ENCODE results near the gene CPN2.

CPN2 gene

DNA sequence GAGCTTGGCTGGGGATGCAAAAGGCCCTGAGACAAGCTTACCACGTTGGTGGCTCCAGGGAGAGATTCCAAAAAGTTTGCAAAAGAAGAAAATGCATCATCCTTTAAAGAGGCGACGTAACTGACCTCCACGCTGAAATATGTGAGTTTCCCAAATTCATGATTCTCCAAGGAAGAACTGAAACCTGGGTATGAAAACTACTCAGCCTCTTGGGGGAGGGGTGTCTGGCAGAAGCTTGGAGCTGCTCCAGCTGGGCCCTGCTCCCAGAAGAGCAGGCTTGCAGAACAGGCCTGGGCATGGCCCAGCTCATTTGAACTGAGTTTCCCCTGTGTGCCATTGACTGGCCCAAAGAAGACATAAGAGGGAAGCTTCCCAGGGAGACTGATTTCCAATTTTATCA is 20.5 kb downstream of the CPN2 start:
- no peak overlapping the region for H3K27ac ChIP-seq (ENCODE audit: low read length)
- no peaks in the 10 kb centered on the region; the same call in 1 of the 2 replicates for H3K4me1 ChIP-seq (ENCODE audit: control insufficient read depth, insufficient read depth, low read length)
- no peak overlapping the region for H3K4me3 ChIP-seq (ENCODE audit: low read length)
- no peaks in the 10 kb centered on the region for H3K36me3 ChIP-seq (ENCODE audit: control insufficient read depth, insufficient read depth, low read length)
- no peaks in the 10 kb centered on the region for H3K9me3 ChIP-seq (ENCODE audit: control insufficient read depth, insufficient read depth, low read length)
- WGBS (ENCODE audit: insufficient coverage, insufficient read length) = no CpG with 5 or more reads among the region's 4 CpGs
- no peak for DNase-seq (ENCODE audit: low read depth, low spot score)
- peaks cover 4% of the 10 kb centered on the region; the same call in 1 of the 2 replicates for H3K27me3 ChIP-seq (ENCODE audit: control insufficient read depth, insufficient read depth, low read length)

DNA sequence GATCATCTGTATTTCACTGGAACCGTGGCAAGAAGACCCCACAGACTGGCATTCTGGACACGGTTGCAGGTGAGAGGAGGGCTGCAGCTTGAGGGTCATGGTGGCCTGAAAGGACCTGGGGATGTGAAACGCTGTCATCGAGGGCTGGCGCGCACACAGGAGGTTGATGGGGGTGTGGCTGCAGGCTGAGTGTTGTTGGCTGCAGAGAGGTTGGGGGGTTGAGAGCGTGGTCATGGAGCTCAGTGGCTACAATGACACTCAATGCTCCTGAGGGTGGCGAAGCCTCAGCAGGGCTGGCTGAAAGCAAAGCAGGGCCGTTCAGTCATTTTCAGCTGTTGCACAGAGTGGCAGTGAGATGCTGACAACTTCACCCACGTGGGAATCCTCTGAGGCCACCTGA is 21.0 kb downstream of the CPN2 start:
- no peak for DNase-seq (ENCODE audit: low read depth, low spot score)
- Histone ChIP-seq H3K27ac (ENCODE audit: low read length) (no peak overlapping the region), H3K4me3 (ENCODE audit: low read length) (no peak overlapping the region), H3K4me1 (ENCODE audit: control insufficient read depth, insufficient read depth, low read length) (no peaks in the 10 kb centered on the region; the same call in 1 of the 2 replicates), H3K9me3 (ENCODE audit: control insufficient read depth, insufficient read depth, low read length) (no peaks in the 10 kb centered on the region), H3K36me3 (ENCODE audit: control insufficient read depth, insufficient read depth, low read length) (no peaks in the 10 kb centered on the region), H3K27me3 (ENCODE audit: control insufficient read depth, insufficient read depth, low read length) (peaks cover 4% of the 10 kb centered on the region; the same call in 1 of the 2 replicates)
- WGBS (ENCODE audit: insufficient coverage, insufficient read length) = no CpG with 5 or more reads among the region's 10 CpGs

DNA sequence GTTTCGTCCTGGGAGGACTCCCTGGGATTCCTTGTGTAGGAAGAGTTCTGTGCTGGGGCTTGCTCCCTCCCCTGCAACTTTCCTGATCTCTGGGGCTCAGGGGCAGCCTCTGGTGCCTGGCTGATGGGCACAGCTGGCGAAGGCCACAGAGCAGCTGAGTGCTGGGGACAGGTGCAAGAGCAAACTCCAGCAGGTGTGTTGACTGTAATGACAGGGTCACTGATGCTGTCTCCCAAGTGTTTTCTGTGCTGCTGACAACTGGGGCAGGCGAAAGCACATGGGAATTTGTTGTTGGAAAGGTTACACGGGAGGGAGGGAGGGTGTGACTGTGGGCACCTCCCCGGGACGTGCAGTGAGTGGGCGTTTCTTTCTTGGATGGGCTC is 21.6 kb downstream of the CPN2 start:
- no peaks in the 10 kb centered on the region; the same call in 1 of the 2 replicates for H3K4me1 ChIP-seq (ENCODE audit: control insufficient read depth, insufficient read depth, low read length)
- H3K27me3 ChIP-seq (ENCODE audit: control insufficient read depth, insufficient read depth, low read length) = peaks cover 4% of the 10 kb centered on the region; the same call in 1 of the 2 replicates
- WGBS (ENCODE audit: insufficient coverage, insufficient read length) = no CpG with 5 or more reads among the region's 7 CpGs
- DNase-seq (ENCODE audit: low read depth, low spot score) = no peak
- H3K4me3 ChIP-seq (ENCODE audit: low read length) = no peak overlapping the region
- H3K9me3 ChIP-seq (ENCODE audit: control insufficient read depth, insufficient read depth, low read length) = no peaks in the 10 kb centered on the region
- H3K27ac ChIP-seq (ENCODE audit: low read length) = no peak overlapping the region
- no peaks in the 10 kb centered on the region for H3K36me3 ChIP-seq (ENCODE audit: control insufficient read depth, insufficient read depth, low read length)

DNA sequence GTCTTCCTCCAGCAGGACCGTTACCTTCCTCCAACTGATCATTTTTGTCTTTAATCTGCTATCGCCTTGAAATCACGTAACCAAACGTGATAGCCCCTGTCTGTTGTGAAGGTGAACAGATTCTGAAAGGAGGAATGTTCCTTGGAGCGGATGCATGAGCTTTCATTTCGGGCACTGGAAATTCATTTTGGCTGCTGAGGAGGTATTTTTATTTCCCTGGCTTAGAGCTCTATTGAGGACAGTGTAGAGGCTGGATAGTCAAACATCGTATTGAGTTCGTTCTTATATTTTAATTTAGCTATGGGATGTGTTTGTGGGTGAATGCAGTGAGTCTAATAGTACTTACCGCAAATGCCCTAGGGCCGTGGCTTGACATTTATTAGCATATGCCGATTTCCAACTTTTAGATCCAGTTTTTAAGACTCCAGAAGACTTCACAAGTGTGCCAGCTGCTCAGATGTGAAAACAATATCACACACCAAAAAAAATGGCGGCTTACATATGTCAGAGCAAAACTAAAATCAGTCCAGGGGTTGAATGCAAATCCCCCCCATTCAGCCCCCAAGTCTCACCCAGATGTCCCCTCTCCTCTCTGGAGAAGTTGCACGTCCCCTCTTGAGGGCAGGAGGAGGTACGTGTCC is 22.1 kb downstream of the CPN2 start:
- H3K4me3 ChIP-seq (ENCODE audit: low read length) = no peak overlapping the region
- no peaks in the 10 kb centered on the region for H3K36me3 ChIP-seq (ENCODE audit: control insufficient read depth, insufficient read depth, low read length)
- no CpG with 5 or more reads among the region's 14 CpGs for WGBS (ENCODE audit: insufficient coverage, insufficient read length)
- no peaks in the 10 kb centered on the region; the same call in 1 of the 2 replicates for H3K4me1 ChIP-seq (ENCODE audit: control insufficient read depth, insufficient read depth, low read length)
- DNase-seq (ENCODE audit: low read depth, low spot score) = no peak
- H3K27me3 ChIP-seq (ENCODE audit: control insufficient read depth, insufficient read depth, low read length) = peaks cover 4% of the 10 kb centered on the region; the same call in 1 of the 2 replicates
- H3K9me3 ChIP-seq (ENCODE audit: control insufficient read depth, insufficient read depth, low read length) = no peaks in the 10 kb centered on the region
- H3K27ac ChIP-seq (ENCODE audit: low read length) = no peak overlapping the region

DNA sequence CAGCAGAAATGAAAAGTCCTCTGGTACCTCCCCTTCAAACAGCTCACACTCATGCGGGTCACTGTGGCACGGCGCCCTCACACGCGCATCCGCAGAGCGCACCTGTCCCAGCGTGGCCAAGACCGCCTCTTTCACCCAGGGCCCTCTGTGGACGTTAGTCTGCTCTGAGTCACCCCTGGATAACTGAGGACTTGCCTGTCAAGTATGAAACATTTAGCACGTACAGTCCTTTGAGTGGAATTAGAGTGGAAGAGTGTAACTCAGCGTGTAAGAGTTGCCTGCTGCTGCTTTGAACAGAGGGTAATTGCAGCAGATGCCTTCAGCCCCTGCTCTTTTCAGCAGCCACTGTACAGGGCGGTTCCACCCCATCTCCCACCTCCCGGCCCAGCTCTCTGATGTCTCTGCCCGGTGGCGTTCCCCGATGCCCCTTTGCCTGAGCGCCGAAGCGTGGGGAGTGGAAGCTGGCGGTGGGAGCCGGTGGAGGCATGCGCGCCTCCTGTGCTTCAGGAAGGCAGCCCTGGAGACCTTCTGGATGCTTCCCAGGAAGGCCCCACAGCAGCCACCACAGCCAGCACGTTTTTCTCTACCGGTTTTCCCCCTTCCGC is 23.0 kb downstream of the CPN2 start:
- Histone ChIP-seq H3K4me1 (ENCODE audit: control insufficient read depth, insufficient read depth, low read length) (no peaks in the 10 kb centered on the region; the same call in 1 of the 2 replicates), H3K27ac (ENCODE audit: low read length) (no peak overlapping the region), H3K4me3 (ENCODE audit: low read length) (no peak overlapping the region), H3K9me3 (ENCODE audit: control insufficient read depth, insufficient read depth, low read length) (no peaks in the 10 kb centered on the region), H3K36me3 (ENCODE audit: control insufficient read depth, insufficient read depth, low read length) (no peaks in the 10 kb centered on the region), H3K27me3 (ENCODE audit: control insufficient read depth, insufficient read depth, low read length) (peaks cover 1% of the 10 kb centered on the region; the same call in 1 of the 2 replicates)
- WGBS (ENCODE audit: insufficient coverage, insufficient read length) = no CpG with 5 or more reads among the region's 27 CpGs
- no peak for DNase-seq (ENCODE audit: low read depth, low spot score)

DNA sequence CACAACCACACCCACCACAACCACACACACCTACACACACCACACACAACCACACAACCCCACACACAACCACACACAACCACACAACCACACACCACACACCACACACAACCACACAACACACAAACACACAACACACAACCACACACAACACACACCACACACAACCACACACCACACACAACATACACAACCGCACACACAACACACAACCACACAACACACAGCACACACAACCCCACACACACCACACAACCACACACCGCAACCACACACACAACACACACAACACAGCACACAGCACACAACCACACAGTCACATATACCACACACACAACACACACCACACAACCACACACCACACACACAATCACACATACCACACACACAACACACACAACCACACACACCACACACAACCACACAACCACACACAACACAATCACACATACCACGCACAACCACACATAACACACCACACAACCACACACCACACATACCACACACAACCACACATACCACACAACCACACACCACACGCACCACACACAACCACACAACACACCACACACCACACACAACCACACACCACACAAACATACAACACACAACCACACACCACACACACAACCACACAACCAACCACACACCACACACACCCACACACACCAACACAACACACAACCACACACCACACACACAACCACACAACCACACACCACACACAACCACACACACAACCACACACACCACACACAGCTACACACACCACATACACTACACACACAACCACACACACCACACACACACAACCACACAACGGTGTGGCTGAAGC is 23.7 kb downstream of the CPN2 start:
- Histone ChIP-seq H3K4me3 (ENCODE audit: low read length) (no peak overlapping the region), H3K27ac (ENCODE audit: low read length) (no peak overlapping the region), H3K27me3 (ENCODE audit: control insufficient read depth, insufficient read depth, low read length) (no peaks in the 10 kb centered on the region), H3K9me3 (ENCODE audit: control insufficient read depth, insufficient read depth, low read length) (no peaks in the 10 kb centered on the region), H3K4me1 (ENCODE audit: control insufficient read depth, insufficient read depth, low read length) (no peaks in the 10 kb centered on the region; the same call in 1 of the 2 replicates), H3K36me3 (ENCODE audit: control insufficient read depth, insufficient read depth, low read length) (no peaks in the 10 kb centered on the region)
- DNase-seq (ENCODE audit: low read depth, low spot score) = no peak
- WGBS (ENCODE audit: insufficient coverage, insufficient read length) = 100% methylated on average over 4 of the region's 5 CpGs

DNA sequence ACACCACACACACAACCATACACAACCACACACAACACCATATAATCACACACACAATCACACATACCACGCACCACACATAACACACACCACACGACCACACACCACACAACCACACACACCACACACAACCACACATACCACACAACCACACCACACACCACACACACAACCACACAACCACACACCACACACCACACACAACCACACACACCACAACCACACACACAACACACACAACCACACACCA is 24.2 kb downstream of the CPN2 start:
- no peaks in the 10 kb centered on the region for H3K9me3 ChIP-seq (ENCODE audit: control insufficient read depth, insufficient read depth, low read length)
- no peak overlapping the region for H3K27ac ChIP-seq (ENCODE audit: low read length)
- no peaks in the 10 kb centered on the region for H3K27me3 ChIP-seq (ENCODE audit: control insufficient read depth, insufficient read depth, low read length)
- no peak for DNase-seq (ENCODE audit: low read depth, low spot score)
- H3K36me3 ChIP-seq (ENCODE audit: control insufficient read depth, insufficient read depth, low read length) = no peaks in the 10 kb centered on the region
- no peaks in the 10 kb centered on the region for H3K4me1 ChIP-seq (ENCODE audit: control insufficient read depth, insufficient read depth, low read length)
- WGBS (ENCODE audit: insufficient coverage, insufficient read length) = 100% methylated on average over 2 of the region's 2 CpGs
- H3K4me3 ChIP-seq (ENCODE audit: low read length) = no peak overlapping the region

DNA sequence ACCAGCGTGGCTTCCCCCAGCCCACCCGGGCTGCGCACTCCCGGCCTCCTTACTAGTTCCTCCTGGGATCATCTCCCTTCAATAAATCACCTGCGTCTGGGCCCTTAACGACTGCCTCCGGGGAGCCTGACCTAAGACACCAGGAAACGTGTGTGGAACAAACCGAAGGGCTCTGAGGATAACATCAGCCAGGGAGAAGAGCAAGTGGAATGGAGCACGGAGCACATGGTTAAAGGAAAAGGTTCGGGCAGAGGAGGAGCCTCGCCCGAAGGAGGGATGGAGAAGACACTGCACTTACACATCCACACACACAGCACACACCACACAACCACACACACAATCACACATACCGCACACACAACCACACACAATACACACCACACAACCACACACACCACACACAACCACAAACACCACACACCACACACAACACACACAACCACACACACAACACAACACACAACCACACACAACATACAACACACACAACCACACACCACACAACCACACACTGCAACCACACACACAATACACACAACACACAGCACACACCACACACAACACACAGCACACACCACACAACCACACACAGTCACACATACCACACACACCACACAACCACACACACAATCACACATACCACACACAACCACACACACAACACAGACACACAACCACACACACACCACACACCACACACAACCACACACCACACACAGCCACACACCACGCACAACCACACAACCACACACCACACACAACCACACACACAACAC is 24.7 kb downstream of the CPN2 start:
- H3K9me3 ChIP-seq (ENCODE audit: control insufficient read depth, insufficient read depth, low read length) = no peaks in the 10 kb centered on the region
- no peak for DNase-seq (ENCODE audit: low read depth, low spot score)
- WGBS (ENCODE audit: insufficient coverage, insufficient read length) = 100% methylated on average over 2 of the region's 15 CpGs
- H3K4me3 ChIP-seq (ENCODE audit: low read length) = no peak overlapping the region
- no peaks in the 10 kb centered on the region for H3K4me1 ChIP-seq (ENCODE audit: control insufficient read depth, insufficient read depth, low read length)
- no peaks in the 10 kb centered on the region for H3K27me3 ChIP-seq (ENCODE audit: control insufficient read depth, insufficient read depth, low read length)
- no peaks in the 10 kb centered on the region for H3K36me3 ChIP-seq (ENCODE audit: control insufficient read depth, insufficient read depth, low read length)
- no peak overlapping the region for H3K27ac ChIP-seq (ENCODE audit: low read length)

DNA sequence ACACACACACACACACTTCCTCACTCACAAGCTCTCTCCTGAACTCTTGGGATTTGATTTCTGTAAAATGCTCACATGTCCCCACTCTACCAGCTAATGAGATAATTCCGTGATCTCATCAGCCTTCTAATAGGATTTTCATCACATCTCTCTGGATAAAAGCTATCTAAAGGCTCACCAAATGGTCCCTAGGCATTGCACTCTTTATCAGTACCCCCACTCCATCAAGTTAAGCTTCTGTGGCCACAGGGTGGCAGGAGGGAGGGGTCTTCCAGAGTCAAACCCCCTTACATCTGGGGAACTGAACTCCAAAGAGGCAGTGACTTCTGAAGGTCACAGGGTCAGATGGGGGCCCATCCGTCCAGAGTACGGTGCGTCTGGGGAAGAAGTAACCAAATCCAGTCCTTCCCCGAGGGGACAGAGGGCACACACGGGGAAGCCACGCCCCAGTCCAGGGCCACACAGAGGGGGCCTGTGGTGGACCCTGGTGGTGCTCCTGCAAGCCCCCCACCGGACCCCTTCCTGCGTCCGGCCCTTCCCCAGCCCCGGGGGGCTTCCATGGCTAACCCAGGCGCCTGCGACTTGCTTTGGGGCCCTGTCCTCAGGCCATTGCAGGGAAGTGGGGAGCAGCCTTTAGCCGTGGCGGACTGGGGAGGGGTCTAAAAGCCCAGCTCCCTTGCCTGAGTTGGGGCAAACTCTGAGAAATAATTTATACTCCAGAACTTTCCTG is 25.5 kb downstream of the CPN2 start:
- H3K4me1 ChIP-seq (ENCODE audit: control insufficient read depth, insufficient read depth, low read length) = no peaks in the 10 kb centered on the region
- no CpG with 5 or more reads among the region's 15 CpGs for WGBS (ENCODE audit: insufficient coverage, insufficient read length)
- no peaks in the 10 kb centered on the region for H3K9me3 ChIP-seq (ENCODE audit: control insufficient read depth, insufficient read depth, low read length)

More for the DNA sequence above, 25.5 kb downstream of the CPN2 start:
- Histone ChIP-seq H3K27me3 (ENCODE audit: control insufficient read depth, insufficient read depth, low read length) (no peaks in the 10 kb centered on the region), H3K27ac (ENCODE audit: low read length) (no peak overlapping the region), H3K36me3 (ENCODE audit: control insufficient read depth, insufficient read depth, low read length) (no peaks in the 10 kb centered on the region), H3K4me3 (ENCODE audit: low read length) (no peak overlapping the region)
- no peak for DNase-seq (ENCODE audit: low read depth, low spot score)

Data from iPS DF 6.9 (cell line).